Spleen (tissue), 7 donors: ENCODE data around the gene CKM.

Experiments used
- CTCF ChIP-seq, 11 experiments: fragments of 200-600 bp in 7 of 11; fragments of 450-650 bp in 4 of 11; sonication (generic) in 4 of 11; IDR thresholded peaks in 8 of 11; conservative IDR thresholded peaks in 3 of 11; 1 replicate in 7 of 11; 2 replicates in 4 of 11; pipeline versions ENCODE4 v1.4.0 to v1.8.0; 2016 to 2021; ENCODE audit warnings: antibody characterized with exemption in 11 of 11, inconsistent platforms in 4 of 11, mild to moderate bottlenecking in 1 of 11
- POLR2A ChIP-seq, 3 donors: fragments of 450-650 bp; IDR thresholded peaks; one replicate each; pipeline ENCODE4 v1.5.1; 2017; ENCODE audit warnings: antibody characterized with exemption in 3 of 3, mild to moderate bottlenecking in 1 of 3
- donor health status: DM: no; HTN: no; CAD: no; lungs with moderate emphysema.
- donor health status: DM: no; HTN: no; CAD: no.
- donor health status: DM: no; HTN: no; CAD: no.

GRCh38 chr19:45364696-45365095 lies 42.0 kb upstream of the CKM start:
- TF ChIP-seq CTCF (IDR thresholded peaks at IDR 0.05 in 8 of 11, conservative IDR thresholded peaks at IDR 0.05 in 3 of 11) (no peak), POLR2A (IDR thresholded peaks at IDR 0.05) (no peak)
